NCI-H748 (cell line): ENCODE measurements around the gene NEK11.
A peak's percentile ranks its signal among the peaks of the same experiment; 100 is the strongest.

ENCODE experiments used
- DNase-seq: peaks from one replicate; lab custom pipeline; 2025; ENCODE audit not compliant: unreplicated experiment; lab: John Stamatoyannopoulos, UW

The NEK11 gene

DNA sequence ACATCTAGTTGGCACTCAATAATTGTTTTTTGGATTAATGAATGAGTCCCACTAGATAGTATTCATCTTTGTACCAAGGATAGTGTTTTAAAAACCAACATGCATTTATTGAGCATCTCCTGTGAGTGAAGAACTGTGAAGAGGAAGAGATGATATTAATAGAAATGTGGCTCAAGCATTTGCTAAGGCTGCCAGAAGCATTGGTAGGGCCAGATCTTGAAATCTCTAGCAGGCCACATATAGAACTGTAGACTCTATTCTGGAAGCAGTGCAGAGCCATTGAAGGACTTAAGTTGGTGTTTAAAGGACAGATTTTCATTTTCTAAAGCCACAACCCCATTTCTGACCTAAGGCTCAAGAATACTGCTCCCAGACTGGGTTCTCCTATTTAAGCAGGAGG, 99.0 kb downstream of the NEK11 start:
- no peak for DNase-seq

DNA sequence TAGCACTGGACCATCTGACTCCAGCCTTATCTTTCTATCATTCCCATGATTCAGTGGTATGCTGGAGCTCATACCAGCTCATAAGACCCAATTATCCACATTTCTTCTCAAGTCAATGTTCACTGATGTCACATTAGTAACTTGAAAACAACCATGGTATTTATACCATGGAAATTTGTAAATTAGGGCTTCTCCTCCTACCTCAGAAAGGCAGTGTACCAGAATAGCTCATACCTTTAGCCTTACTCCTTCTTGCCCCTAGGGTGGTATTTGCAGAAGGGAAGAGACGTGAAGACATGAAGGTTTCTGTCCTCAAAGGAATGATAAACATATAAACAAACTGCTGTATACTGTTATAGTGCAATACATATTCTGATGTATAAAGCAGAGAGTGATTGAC, 114.2 kb downstream of the NEK11 start:
- DNase-seq: no peak

GRCh38 chr3:131141770-131142169, 115.1 kb downstream of the NEK11 start:
- DNase-seq: no peak

DNA sequence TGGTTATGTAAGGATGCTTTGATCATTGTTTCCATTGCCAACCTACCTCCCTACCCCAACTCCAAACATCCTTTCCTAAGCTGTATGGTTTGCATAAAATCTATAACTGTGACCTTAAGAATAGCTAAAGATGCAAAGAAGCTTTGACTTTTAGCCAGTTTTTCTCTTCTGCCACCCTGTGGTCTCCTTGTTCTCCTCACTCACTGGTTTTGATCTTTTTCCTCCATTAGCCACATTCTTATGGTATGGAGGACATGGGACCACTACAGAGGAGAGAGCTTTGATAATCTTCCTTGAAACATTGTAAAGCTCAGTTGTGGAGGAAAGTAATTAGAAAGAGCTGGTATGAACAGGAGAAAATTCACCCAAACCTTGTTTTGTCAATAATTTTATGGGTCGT, 115.9 kb downstream of the NEK11 start:
- DNase-seq: peak; percentile 2

DNA sequence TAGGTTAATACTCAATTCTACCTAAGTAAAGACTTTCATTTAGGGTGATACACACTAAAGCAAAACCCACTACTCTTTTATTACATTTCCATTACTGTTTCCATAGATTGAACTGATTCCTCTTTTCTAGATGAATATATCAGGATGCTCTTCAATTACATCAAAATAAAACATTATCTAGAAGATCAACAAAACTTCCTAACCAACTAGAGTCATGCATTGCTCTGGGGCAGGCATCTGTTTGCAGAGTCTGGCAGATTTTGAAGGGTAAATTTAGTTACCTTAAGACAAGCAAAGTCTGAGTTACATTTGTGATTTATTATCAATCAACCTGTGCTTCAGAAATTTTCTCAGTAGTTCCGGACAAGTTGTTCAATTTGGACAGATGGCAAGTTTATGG, 117.1 kb downstream of the NEK11 start:
- no peak for DNase-seq

- DNase-seq: no peak
Observed at GRCh38 chr3:131147534-131147933, 120.9 kb downstream of the NEK11 start.

DNA sequence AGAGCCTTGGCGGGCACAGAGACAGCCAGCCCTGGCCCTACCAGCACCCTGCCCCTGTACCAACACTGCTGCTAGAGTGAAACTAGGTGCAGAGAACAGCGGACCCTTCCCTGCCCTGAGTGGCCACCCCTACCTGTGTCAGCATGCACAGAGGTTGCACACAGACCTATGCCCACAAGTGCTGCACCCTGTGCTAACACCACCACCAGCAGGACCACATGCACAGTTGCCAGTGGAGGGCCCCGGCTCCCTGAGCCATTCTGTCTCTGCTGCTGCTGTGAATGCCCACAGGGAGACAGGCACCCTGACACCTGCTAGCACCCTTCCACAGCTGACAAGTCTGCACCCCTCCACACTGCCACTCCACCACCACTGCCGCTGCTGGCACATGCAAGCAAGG, 131.8 kb downstream of the NEK11 start:
- DNase-seq: no peak

GRCh38 chr3:131162516-131162915, 135.8 kb downstream of the NEK11 start:
- DNase-seq: no peak

- DNase-seq: no peak
Observed at GRCh38 chr3:131167867-131168266, 141.2 kb downstream of the NEK11 start.

DNA sequence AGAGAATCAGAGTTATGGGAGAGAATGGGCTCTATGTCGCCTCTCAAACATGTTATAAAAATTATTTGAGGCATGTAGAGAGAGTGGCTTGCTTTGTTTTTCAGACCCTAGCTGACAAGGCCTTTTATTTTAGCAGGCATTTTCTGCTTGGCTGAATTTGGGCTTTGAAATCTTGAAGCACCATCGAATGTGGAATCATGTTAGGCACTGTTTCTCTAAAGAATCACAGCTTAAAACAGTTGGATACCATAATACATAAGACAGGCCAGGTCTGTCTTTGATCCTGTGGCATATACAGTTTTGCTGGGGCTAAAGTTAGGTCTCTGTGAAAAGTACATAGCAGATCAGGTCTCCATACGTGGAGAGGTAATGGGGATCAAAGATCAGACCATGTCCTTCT, 142.7 kb downstream of the NEK11 start:
- DNase-seq: no peak

GRCh38 chr3:131172502-131173200, 146.0 kb downstream of the NEK11 start:
- DNase-seq: no peak

DNA sequence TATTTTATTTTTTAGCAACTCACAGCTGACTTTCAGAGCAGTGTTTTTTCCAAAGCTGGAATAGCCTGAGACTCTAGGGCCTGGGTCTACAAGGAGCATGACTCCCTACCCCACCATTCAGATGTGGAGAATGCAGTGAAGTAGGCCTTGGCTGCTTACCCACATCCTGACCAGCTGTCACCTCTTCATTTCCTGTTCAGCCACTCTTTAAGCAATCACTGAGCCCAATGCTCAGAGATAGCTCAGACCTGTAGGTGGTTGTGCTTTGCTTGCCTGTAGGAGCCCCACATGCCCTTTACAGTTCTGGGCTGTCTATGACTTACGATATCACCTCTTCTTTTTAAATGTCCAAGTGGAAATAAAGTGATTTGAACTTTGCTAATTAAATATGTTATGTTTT, 148.1 kb downstream of the NEK11 start:
- no peak for DNase-seq

- no peak for DNase-seq
Observed at GRCh38 chr3:131178710-131179375, 152.2 kb downstream of the NEK11 start.

GRCh38 chr3:131192701-131193100, 166.0 kb downstream of the NEK11 start:
- DNase-seq: no peak

DNA sequence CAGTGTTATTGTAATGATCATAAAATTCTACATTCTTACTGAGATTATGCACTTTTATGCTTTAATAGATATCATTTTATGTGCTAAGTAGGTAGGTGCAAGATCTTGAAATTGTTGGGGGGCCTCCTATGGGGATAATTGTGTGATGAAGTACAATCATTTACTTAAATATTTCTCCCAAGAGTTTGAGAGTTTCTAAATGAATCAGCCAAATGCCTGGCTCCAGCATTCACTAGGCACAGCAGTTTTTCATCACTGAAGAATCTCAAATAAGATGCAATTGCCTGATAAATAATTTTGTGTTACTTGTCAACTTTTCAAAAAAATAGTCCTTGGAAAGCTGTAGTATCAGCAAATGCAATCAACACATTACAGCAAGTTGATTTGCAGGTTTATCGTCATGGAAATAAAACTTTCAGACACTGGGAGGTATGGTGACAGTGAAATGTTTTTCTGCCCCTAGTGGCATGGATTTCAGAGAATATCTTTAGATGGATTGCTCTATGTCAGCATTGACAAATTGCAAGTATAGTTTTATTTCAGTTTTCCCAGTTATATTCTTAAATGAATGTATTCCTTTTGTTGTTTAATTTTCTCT, 167.1 kb downstream of the NEK11 start:
- no peak for DNase-seq

- no peak for DNase-seq
Observed at GRCh38 chr3:131194816-131195215, 168.1 kb downstream of the NEK11 start.

DNA sequence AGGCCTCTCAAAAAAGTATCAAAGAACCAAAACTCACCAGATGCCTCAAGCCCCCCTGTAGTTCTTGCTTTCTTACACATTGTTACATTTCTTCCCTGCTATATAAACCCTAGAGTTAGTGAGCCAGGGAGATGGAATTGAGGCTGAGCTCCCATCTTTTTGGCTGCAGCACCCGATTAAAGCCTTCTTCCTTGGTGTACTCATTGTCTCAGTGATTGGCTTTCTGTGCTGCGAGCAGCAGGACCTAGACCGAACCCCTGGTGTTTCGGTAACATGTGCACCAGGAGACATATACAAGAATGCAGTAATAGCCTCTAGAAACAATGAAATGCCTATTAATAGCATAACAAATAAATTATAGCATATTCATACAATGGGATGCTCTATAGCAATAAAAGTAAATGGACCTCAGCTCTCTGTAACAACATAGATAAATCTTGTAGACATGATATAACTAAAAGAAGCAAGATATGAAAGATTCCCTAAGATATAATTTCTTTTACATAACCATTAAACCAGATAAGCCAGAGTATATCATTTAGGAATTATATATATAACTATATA, 174.0 kb downstream of the NEK11 start:
- no peak for DNase-seq

DNA sequence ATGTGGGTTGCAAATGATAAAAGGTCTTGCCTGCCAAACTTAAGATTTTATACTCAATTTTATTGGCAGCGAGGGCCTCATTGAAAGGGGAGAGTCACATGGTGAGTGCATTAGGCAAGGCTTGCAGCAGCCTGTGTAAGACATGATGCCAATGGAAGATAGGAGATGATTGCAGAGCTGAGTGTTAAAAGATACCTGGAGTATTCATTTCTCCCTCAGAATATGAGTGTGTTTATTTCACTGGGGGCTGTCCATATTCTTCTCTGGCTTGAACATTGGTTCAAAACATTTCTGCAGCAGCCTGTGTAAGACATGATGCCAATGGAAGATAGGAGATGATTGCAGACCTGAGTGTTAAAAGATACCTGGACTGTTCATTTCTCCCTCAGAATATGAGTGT, 189.7 kb downstream of the NEK11 start:
- no peak for DNase-seq

- DNase-seq: no peak
Observed at GRCh38 chr3:131216801-131217200, 190.1 kb downstream of the NEK11 start.

DNA sequence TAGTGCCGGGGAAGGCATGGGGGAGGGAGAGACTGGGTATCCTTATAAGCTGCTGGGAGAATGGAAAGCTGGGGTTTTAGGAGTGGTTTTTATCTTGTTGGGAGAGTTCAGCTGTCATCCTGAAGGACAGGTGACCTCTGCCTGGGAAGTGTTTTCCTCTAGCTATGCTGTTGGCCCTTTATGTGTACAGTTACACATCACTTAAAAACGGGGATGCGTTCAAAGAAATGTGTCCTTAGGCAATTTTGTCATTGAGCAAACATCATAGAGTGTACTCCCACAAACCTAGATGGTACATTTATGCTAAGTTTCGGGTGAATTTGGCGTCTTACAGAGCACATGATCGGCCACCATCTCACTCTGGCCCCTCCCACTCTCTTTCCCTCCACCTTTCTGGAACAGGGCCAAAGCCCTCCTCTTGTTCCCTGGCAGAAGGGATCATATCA, 190.6 kb downstream of the NEK11 start:
- DNase-seq: peak; percentile 35

DNA sequence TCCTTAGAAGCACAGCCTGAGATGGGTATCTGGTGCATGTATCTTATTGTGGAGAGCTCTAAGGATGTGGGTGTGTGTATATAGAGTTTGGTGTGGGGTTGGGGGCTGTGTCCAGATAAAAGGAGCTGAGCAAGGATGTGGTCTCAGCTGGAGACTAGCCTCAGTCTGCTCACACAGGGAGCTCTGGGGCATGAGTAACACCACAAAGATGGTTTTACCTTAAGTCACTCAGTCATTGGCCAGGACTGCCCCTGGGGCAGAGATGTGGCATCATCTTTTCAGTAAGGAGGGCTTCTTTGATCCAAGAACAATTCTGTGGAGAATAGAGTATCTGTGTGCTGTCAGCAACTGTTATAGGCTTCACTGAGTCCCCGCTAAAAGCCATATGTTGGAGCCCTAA, 191.5 kb downstream of the NEK11 start:
- DNase-seq: no peak

- DNase-seq: no peak
Observed at GRCh38 chr3:131221731-131222130, 195.1 kb downstream of the NEK11 start.
